Kidney (tissue), 14 donors: ENCODE results near the gene SLC12A3. TPM values are rescaled to one million over a fixed set of nuclear protein-coding genes. Genes with fewer than 3 reads are reported as not detected.
A peak's percentile ranks its signal among the peaks of the same experiment; 100 is the strongest.
"Not testable (repeated sequence)": the region's sequence is repeated elsewhere in the genome, so short reads cannot be mapped to it uniquely, and the experiment has no call there.

Source experiments
- DNase-seq, 5 donors: peaks; one replicate each; pipeline ENCODE4 v3.0.0-alpha.2; 2013 to 2020
- FAIRE-seq: peaks from 2 replicates; lab custom pipeline; 2012; peaks lifted over from hg19 to GRCh38; lab: Jason Lieb, UNC
- H3K27ac ChIP-seq, 2 donors: one replicate each; pipeline ENCODE4 v1.7.0; 2013; ENCODE audit warnings: low read depth in 2 of 2, low read length in 2 of 2, inconsistent platforms in 1 of 2
- H3K27me3 ChIP-seq: one replicate; pipeline ENCODE4 v1.7.1; 2013; ENCODE audit warnings: low read length, inconsistent platforms; ENCODE audit not compliant: control insufficient read depth, insufficient read depth
- H3K36me3 ChIP-seq, 3 donors: one replicate each; pipeline versions ENCODE4 v1.7.0 to v1.7.1; 2013; ENCODE audit warnings: low read length in 3 of 3, control low read depth in 1 of 3, inconsistent platforms in 1 of 3; ENCODE audit not compliant: insufficient read depth in 3 of 3, control insufficient read depth in 2 of 3
- H3K4me1 ChIP-seq, 3 donors: one replicate each; pipeline versions ENCODE4 v1.7.0 to v1.7.1; 2013; ENCODE audit warnings: low read length in 3 of 3, inconsistent platforms in 1 of 3, low read depth in 1 of 3; ENCODE audit not compliant: control insufficient read depth in 2 of 3, insufficient read depth in 2 of 3
- H3K4me3 ChIP-seq, 3 donors: one replicate each; pipeline versions ENCODE4 v1.7.0 to v1.8.1; 2013; ENCODE audit warnings: low read length in 3 of 3, control low read depth in 1 of 3, inconsistent platforms in 1 of 3
- H3K9ac ChIP-seq, 3 donors: one replicate each; pipeline versions ENCODE4 v1.7.0 to v1.7.1; 2013; ENCODE audit warnings: low read length in 3 of 3, control low read depth in 1 of 3, inconsistent platforms in 1 of 3
- H3K9me3 ChIP-seq, 3 donors: one replicate each; pipeline versions ENCODE4 v1.7.0 to v1.7.1; 2013; ENCODE audit warnings: low read length in 3 of 3, control low read depth in 1 of 3, inconsistent platforms in 1 of 3; ENCODE audit not compliant: control insufficient read depth in 2 of 3, insufficient read depth in 1 of 3
- CTCF ChIP-seq: IDR thresholded peaks from 3 replicates; pipeline ENCODE4 v1.5.1; 2012; ENCODE audit warnings: mild to moderate bottlenecking, moderate library complexity, borderline replicate concordance; ENCODE audit not compliant: insufficient read depth; ENCODE audit errors: extremely low read depth
- intact Hi-C: fragments of 100-400 bp; cut with DNase I; formaldehyde crosslinking; loops from one replicate; pipeline ENCODE4 v1.11.1; 2022
- polyA plus RNA-seq: library from polyadenylated mRNA; stranded (reverse); fragments of 350-450 nt; fragmentation: Illumina TruSeq; extraction: RNeasy Lipid Tissue Mini Kit (QIAGEN cat#74804); gene quantifications from one replicate; pipeline ENCODE4 v1.2.3, GENCODE V29; 2014; ENCODE audit warnings: low read depth, low replicate concordance; ENCODE audit not compliant: insufficient read depth
- total RNA-seq: library from RNA; stranded (reverse); fragmentation: NEBNext Ultra II Directional; extraction: Animal tissue kit (Norgen Biotek cat#: 25700); gene quantifications from one replicate; pipeline ENCODE4 v1.2.1, GENCODE V29; 2021
- donor health status: control.
- donor health status: control.
- donor health status: control.
- donor health status: control.
- donor health status: control.
- donor health status: DM: yes; HTN: yes; CAD: no.
- donor health status: Normal renal cell carcinoma (clear cell type).

Gene SLC12A3
- total and polyA plus RNA-seq, 2 donors from 2014 or later = 5.4 to 277 TPM

GRCh38 chr16:56868175-56868574 lies 3.2 kb downstream of the SLC12A3 start:
- peaks cover 0 to 10% (median 0%) of the 10 kb centered on the region in 3 donors for H3K4me1 ChIP-seq
- no peaks in the 10 kb centered on the region for H3K36me3 ChIP-seq
- H3K9ac ChIP-seq = peak overlapping the region in 2 of 3 donors; percentile 59 to 87
- H3K4me3 ChIP-seq = peak overlapping the region in 2 of 3 donors; percentile 35 to 47
- DNase-seq (no peak), FAIRE-seq (no peak)
- no peaks in the 10 kb centered on the region for H3K27me3 ChIP-seq
- TF ChIP-seq CTCF = no peak
- intact Hi-C loops = no loop called here
- H3K27ac ChIP-seq = peak overlapping the region; percentile 32 to 67
- no peaks in the 10 kb centered on the region for H3K9me3 ChIP-seq

- Histone ChIP-seq H3K27ac (peak overlapping the region in 1 of 2 donors; percentile 32), H3K9ac (peak overlapping the region in 1 of 3 donors; percentile 46), H3K4me3 (peak overlapping the region in 2 of 3 donors; percentile 29 to 35)
- H3K36me3 ChIP-seq, FAIRE-seq, H3K27me3 ChIP-seq, H3K4me1 ChIP-seq, DNase-seq, H3K9me3 ChIP-seq, intact Hi-C loops: not testable (repeated sequence)
Measured at GRCh38 chr16:56868766-56869165, 3.8 kb downstream of the SLC12A3 start.

- Histone ChIP-seq H3K27me3 (no peaks in the 10 kb centered on the region), H3K4me1 (peaks cover 0 to 9% (median 0%) of the 10 kb centered on the region in 3 donors), H3K9ac (peak overlapping the region in 1 of 3 donors; percentile 26), H3K27ac (peak overlapping the region in 1 of 2 donors; percentile 22), H3K36me3 (no peaks in the 10 kb centered on the region), H3K9me3 (no peaks in the 10 kb centered on the region), H3K4me3 (peak overlapping the region in 1 of 3 donors; percentile 33)
- DNase-seq = no peak
- intact Hi-C loops = no loop called here
- FAIRE-seq = no peak
- TF ChIP-seq CTCF = no peak
Measured at GRCh38 chr16:56869513-56870275, 4.7 kb downstream of the SLC12A3 start.

- intact Hi-C loops = no loop called here
- no peak for TF ChIP-seq CTCF
- H3K27ac ChIP-seq = peak overlapping the region in 1 of 2 donors; percentile 22
- H3K4me1 ChIP-seq = peaks cover 0 to 9% (median 0%) of the 10 kb centered on the region in 3 donors
- H3K9ac ChIP-seq = no peak overlapping the region
- no peak for DNase-seq
- no peaks in the 10 kb centered on the region for H3K27me3 ChIP-seq
- FAIRE-seq = no peak
- H3K9me3 ChIP-seq = no peaks in the 10 kb centered on the region
- peak overlapping the region in 1 of 3 donors; percentile 33 for H3K4me3 ChIP-seq
- H3K36me3 ChIP-seq = no peaks in the 10 kb centered on the region
Measured at GRCh38 chr16:56870276-56870888, 5.4 kb downstream of the SLC12A3 start.
